HG03378 (cell line): ENCODE measurements around the gene LACRT.

Experiments
- ATAC-seq: cut with Tn5 transposase; IDR thresholded peaks from one replicate; pipeline ENCODE4 v1.9.1; 2021; ENCODE audit warnings: mild to moderate bottlenecking, moderate library complexity; ENCODE audit not compliant: unreplicated experiment

The LACRT gene

GRCh38 chr12:54603173-54603814 lies 31.4 kb downstream of the LACRT start:
- peak; percentile 94 for ATAC-seq

DNA sequence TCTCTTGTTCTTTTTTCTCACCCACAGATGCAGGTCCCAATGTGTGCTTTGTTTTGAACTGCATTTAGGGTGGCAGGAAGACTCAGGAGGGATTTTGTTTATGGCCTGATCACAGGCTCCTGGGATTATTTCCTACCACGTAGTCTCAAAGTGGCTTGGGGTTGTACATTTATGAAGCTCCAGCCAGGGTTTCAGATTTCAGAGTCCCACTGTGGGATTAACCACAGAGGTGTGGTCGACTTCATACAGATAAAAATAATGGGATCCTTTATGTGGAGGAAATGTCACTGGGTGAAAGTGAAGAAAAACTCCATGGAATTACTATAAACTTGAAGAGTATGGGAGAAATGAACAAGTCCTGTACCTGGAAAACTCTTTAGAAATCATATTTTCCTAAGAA lies 32.0 kb downstream of the LACRT start:
- no peak for ATAC-seq

DNA sequence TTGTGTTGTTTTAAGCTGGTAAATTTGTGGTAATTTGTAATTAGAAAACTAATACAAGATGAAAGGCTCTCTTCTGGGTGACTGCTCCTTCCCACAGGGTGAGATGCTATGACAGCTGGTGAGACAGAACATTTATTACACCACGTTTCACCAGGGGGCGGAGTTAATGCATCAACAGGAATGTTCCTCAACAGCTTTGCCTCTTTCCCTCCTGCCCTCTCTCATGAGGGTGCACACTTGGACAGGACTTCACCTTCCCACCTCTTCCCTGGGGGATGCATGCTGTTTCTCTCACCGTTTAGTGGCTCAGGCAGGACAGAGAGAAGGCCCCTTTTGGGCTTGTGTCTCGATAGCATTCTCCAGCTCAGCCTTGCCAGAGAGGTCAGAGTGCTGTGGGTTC lies 32.9 kb downstream of the LACRT start:
- no peak for ATAC-seq

DNA sequence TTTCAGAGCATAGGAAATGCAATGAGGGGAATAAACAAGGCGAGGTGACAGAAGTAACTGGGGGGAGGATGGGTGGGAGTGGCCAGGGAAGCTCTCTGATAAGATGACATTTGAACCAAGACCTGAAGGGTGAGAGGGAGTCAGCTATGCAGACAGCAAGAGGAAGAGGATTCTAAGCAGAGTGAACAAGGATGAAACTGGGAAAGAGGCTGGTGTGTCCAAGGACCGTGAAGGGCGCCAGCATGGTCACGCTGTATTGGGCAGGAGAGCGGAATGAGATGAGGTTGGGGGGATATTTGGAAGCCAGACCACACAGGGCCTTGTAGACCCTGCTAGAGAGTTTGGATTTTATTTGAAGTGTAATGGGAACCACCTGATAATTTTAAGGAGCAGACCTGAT lies 35.7 kb downstream of the LACRT start:
- no peak for ATAC-seq

DNA sequence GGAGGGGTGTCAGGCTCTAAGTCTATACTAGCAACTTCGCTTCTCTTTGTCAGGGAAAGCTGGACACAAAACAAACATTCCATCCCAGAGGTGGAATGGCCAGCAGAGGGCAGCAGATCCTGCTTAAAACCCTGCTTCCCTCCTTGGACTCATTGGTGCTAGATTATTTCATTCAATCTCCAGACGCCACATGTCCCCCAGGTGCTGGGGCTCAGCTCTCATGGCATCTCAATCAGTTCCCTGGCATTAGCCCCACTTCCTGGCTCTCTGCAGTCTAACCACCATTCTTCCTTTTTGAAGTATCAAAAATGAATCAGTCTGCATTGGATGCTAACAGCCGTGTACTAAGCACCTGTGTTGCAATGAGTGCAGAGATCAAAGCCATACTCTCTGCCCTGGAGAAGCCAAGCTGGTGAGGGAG lies 38.2 kb downstream of the LACRT start:
- no peak for ATAC-seq

DNA sequence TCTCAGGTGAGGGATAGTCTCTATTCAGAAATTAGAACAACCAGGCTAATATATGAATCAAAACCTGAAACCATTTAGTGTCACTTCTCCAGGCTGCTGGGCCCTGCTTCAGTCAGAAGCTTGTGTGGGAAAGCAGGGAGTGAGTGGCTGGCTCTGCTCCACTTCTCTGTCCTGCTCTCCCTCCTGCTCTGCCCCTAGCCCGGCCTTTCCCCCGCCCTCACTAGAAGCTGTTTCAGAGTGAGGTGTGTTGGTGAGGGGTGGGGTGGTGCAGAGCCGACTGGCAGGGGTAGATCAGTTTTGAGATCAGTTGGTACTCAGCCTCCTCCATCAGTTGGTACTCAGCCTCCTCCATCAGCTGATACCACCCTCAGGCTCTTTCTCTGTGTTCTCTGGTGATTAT lies 39.2 kb downstream of the LACRT start:
- ATAC-seq: no peak

DNA sequence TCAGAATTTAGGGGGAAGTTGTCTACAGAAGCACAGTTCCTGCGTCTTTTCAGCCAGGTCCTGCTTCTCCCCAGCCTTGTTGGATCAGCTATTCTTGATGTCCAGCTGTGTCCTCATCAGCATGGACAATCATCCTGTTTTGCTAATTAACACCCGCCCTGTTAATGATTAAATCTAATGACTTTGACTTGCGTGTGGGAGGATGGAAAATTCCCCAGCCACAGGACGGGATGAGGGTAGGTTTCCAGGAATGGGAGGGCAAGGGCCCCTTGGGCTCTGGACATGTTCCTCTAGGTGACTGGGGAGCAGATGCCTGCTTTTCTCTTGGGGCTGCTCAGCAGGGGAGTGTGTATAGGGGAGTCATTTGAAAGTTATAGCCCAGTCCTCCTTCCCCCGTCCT lies 41.0 kb downstream of the LACRT start:
- ATAC-seq: no peak

DNA sequence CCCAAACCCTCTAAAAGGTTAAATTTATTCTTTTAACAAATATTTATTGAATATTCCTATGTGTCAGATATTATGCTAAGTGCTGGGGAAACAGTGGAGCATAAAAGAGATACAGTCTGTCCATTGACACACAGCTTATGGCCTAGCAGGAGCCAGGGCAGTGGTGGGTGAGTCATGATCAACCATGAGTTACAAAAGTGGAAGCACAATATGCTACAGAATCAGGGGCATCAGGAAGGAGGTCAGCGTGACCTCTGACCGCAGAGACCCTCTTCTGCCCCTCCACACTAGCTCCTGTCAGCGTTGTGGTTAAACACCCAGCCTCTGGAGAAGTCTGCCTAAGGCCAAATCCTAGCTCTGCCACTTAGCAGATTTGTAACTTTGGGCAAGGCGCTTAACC lies 41.6 kb downstream of the LACRT start:
- ATAC-seq: no peak

GRCh38 chr12:54592316-54592715 lies 42.4 kb downstream of the LACRT start:
- ATAC-seq: no peak

- no peak for ATAC-seq
These were observed 43.6 kb downstream of the LACRT start for GRCh38 chr12:54590978-54591591.

DNA sequence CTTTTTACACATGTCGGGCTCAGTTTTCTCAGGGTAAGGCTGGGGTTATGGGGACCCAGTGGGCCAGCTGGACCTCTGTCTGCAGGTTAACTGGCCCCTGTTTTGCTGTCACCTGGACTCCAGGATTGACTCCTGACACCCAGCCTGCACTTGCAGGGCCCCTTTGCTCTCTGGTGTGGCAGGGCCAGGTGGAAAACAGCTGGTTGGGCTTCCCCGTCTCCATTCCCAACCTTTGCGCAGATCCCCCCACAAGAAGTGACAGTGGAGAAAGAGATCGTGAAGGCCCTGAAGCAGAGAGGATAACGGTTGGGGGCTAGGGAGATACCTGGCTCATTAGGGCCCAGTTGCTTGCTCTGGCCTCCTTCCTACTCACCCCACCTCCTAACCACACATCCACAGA lies 44.7 kb downstream of the LACRT start:
- ATAC-seq: no peak

DNA sequence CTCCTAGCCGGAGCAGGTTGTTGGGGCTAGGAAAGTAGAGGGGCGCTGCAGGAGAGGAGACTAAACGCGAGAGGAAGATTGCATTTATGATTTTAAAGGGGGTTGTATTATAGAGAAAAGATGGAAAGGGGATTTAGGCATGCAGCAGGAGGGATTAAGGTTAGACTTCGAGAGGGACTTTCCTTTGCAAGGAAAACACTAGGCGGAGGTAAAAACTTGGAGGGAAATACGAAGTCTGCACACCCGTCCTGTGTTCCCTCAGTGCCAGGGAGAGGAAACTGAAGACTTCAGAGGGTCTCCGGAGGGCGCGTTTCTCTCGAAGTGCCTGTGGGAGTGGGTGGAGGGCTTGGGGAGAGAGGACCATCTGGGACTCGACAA lies 45.8 kb downstream of the LACRT start:
- no peak for ATAC-seq

DNA sequence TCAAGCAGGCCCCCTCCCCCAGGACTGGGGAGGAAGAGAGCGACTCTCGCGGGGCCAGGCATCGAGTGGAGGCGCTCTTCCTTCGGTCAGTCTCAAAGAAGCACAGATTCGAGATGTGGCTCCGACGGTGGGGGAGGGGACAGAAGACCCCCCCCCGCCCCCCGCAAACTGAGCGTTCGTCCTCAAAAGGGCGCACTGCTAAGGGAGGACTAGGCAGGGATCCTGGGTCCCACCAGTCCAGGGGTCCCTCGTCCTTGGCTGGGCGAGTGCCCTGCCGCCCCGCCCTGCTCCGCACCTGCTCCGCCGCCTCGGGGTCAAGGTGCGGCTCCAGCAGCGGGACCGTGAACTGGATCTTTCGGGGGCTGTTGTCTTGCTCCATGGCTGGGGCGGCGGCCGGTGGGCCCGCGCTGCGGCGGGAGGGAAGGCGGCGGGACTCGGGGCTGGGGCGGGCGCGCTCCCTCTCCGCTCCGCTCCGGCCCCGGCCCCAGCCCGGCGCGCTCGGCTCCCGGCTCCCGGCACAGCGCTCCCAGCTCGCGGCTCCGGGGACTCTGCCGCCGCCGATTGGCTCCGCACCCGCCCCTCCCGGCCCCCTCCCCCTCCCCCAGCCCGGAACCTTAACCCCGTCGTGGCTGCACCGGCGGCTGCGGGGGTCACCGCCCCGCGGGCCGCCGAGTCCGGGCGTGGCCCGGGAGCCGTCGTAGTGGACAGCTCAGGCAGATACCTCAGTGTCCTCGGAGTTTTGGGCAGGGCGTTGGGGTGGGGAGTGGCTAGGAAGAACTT lies 46.4 kb downstream of the LACRT start, which contains the start of gene PPP1R1A:
Gene PPP1R1A (minus strand): TSS at position 550 of the 780 bp plus-strand sequence. CDS start 171 bp downstream, at position 379.
- ATAC-seq: no peak

- ATAC-seq: no peak
These were observed 47.3 kb downstream of the LACRT start for GRCh38 chr12:54587315-54587873.

GRCh38 chr12:54586620-54587019 lies 48.1 kb downstream of the LACRT start:
- ATAC-seq: no peak

GRCh38 chr12:54585243-54585642 lies 49.5 kb downstream of the LACRT start:
- no peak for ATAC-seq

GRCh38 chr12:54584128-54584527 lies 50.6 kb downstream of the LACRT start:
- ATAC-seq: no peak

GRCh38 chr12:54583726-54584125 lies 51.0 kb downstream of the LACRT start:
- ATAC-seq: no peak

DNA sequence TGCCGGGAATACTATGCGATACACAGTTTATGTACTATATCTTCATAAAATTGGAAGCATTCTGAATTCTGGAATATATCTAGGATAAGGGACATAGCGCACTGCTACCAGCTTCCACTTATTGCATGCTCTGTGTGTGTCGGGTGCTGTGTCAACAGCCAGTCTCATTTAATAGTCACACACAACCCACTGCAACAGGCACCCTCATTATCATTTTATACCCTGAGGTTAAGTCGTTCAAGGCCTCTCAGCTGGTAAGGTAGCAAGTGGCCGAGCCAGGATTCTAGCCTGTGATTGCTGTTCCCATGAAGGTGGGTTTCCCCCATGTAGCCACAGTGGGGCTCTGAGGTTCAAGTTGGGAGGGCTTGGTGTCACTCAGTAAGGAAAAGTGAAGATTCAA lies 53.3 kb downstream of the LACRT start:
- no peak for ATAC-seq
